K562 (cell line): ENCODE data around the gene CAPZA1. TPM values are rescaled to one million over a fixed set of nuclear protein-coding genes. Genes with fewer than 3 reads are reported as not detected.

Experiments used
- ATAC-seq: fragments of 200-7000 bp; cut with Tn5 transposase; 3 replicates; pipeline ENCODE4 v1.9.1; 2020; ENCODE audit warnings: moderate library complexity
- BruUV-seq: library from RNA; stranded (reverse); fragments of 400-500 nt; replicated peaks from 2 replicates; lab custom pipeline; 2021; lab: Mats Ljungman, UMichigan
- CTCF ChIA-PET: fragments of 300-600 bp; formaldehyde crosslinking; extraction: SDS; loops from one replicate; lab custom pipeline; 2021; ENCODE audit warnings: low intra/inter-chr PET ratio; lab: Yijun Ruan, JAX
- POLR2A ChIA-PET: fragments of 300-600, 350-650 bp; sonication (Branson Sonifier 250); formaldehyde crosslinking; extraction: SDS; loops from one replicate; lab custom pipeline; 2021; ENCODE audit warnings: antibody characterized with exemption, inconsistent platforms; lab: Yijun Ruan, JAX
- DNase-seq, 4 experiments: peaks; one replicate each; pipeline versions ENCODE4 v3.0.0 to v3.0.0-alpha.2; 2011 to 2018; ENCODE audit warnings: low spot score in 3 of 4, mixed read lengths in 3 of 4; ENCODE audit errors: extremely low read depth in 1 of 4
- FAIRE-seq: peaks from 2 replicates; lab custom pipeline; 2011; peaks lifted over from hg19 to GRCh38; lab: Jason Lieb, UNC
- H2AFZ ChIP-seq: 2 replicates; pipeline ENCODE4 v1.6.0; 2011; ENCODE audit warnings: low read depth, low read length, control low read depth, inconsistent platforms
- H3K27ac ChIP-seq: fragments of 200-600 bp; 3 replicates; pipeline ENCODE4 v1.8.0; 2011; ENCODE audit warnings: low read depth, mild to moderate bottlenecking, control low read depth, inconsistent platforms, low read length, moderate library complexity, mixed read lengths; ENCODE audit errors: extremely low read depth
- H3K27me3 ChIP-seq, 2 experiments: fragments of 300-600 bp in 1 of 2; 2 replicates in 1 of 2; 3 replicates in 1 of 2; pipeline versions ENCODE4 v1.6.0 to v1.8.0; 2011; ENCODE audit warnings: inconsistent platforms in 2 of 2, low read length in 2 of 2, mild to moderate bottlenecking in 1 of 2, mixed read lengths in 1 of 2, moderate library complexity in 1 of 2; ENCODE audit not compliant: control insufficient read depth in 2 of 2, insufficient read depth in 2 of 2
- H3K36me3 ChIP-seq: fragments of 300-600 bp; 3 replicates; pipeline ENCODE4 v1.8.0; 2011; ENCODE audit warnings: mild to moderate bottlenecking, low read length, inconsistent platforms; ENCODE audit not compliant: control insufficient read depth, insufficient read depth
- H3K4me1 ChIP-seq, 2 experiments: fragments of 200-600 bp in 1 of 2; replicated peaks in 1 of 2; 2 replicates in 1 of 2; 3 replicates in 1 of 2; pipeline versions ENCODE4 v1.5.1 to v1.8.0; 2011; ENCODE audit warnings: inconsistent platforms in 2 of 2, low read length in 2 of 2, mild to moderate bottlenecking in 1 of 2, mixed read lengths in 1 of 2, moderate library complexity in 1 of 2; ENCODE audit not compliant: control insufficient read depth in 2 of 2, insufficient read depth in 2 of 2
- H3K4me2 ChIP-seq: 2 replicates; pipeline ENCODE4 v1.6.1; 2011; ENCODE audit warnings: low read length, control low read depth, inconsistent platforms, mixed read lengths; ENCODE audit not compliant: insufficient read depth
- H3K4me3 ChIP-seq: fragments of 200-600 bp; sonication (generic), shearing (Covaris generic); 2 replicates; pipeline ENCODE4 v1.5.1; 2016; ENCODE audit warnings: control low read depth, inconsistent platforms
- H3K79me2 ChIP-seq: fragments of 200-600 bp; 3 replicates; pipeline ENCODE4 v1.8.0; 2011; ENCODE audit warnings: low read length, inconsistent platforms; ENCODE audit not compliant: control insufficient read depth, insufficient read depth
- H3K9ac ChIP-seq, 2 experiments: 2 replicates each; pipeline versions ENCODE4 v1.6.0 to v1.6.1; 2011; ENCODE audit warnings: low read depth in 2 of 2, low read length in 2 of 2, control low read depth in 1 of 2, inconsistent platforms in 1 of 2, mild to moderate bottlenecking in 1 of 2, mixed read lengths in 1 of 2; ENCODE audit not compliant: insufficient read depth in 1 of 2
- H3K9me1 ChIP-seq: one replicate; pipeline ENCODE4 v1.6.0; 2011; ENCODE audit warnings: inconsistent platforms, mild to moderate bottlenecking, low read length, moderate library complexity; ENCODE audit not compliant: control insufficient read depth, insufficient read depth
- H3K9me3 ChIP-seq: replicated peaks from 2 replicates; pipeline ENCODE4 v1.5.1; 2011; ENCODE audit warnings: low read depth, low read length, inconsistent platforms; ENCODE audit not compliant: control insufficient read depth, insufficient read depth
- H4K20me1 ChIP-seq: replicated peaks from 2 replicates; pipeline ENCODE4 v1.6.1; 2011; ENCODE audit warnings: low read length, inconsistent platforms, mixed read lengths; ENCODE audit not compliant: control insufficient read depth, insufficient read depth
- CEBPG ChIP-seq, 3 experiments: fragments of 200-800 bp in 1 of 3; sonication (Bioruptor generic) in 1 of 3; sonication (generic) in 1 of 3; formaldehyde crosslinking in 1 of 3; IDR thresholded peaks in 2 of 3; conservative IDR thresholded peaks in 1 of 3; 2 replicates each; pipeline versions ENCODE4 v1.6.1 to v1.8.0; 2016 to 2022; ENCODE audit warnings: missing compliant biosample characterization in 2 of 3, missing genetic modification characterization in 2 of 3, mild to moderate bottlenecking in 1 of 3, missing genetic modification reagents in 1 of 3
- HOXB6 ChIP-seq: fragments of 250-450 bp; sonication (Bioruptor Pico); IDR thresholded peaks from 2 replicates; pipeline ENCODE4 v1.5.1; 2022; ENCODE audit warnings: mild to moderate bottlenecking, borderline replicate concordance
- POLR2AphosphoS5 ChIP-seq: IDR thresholded peaks from 2 replicates; pipeline ENCODE4 v1.6.1; 2011; ENCODE audit warnings: mild to moderate bottlenecking, low read depth, low read length, moderate library complexity; ENCODE audit not compliant: control insufficient read depth, insufficient read depth
- PRPF4 ChIP-seq: fragments of 200-400 bp; formaldehyde crosslinking; IDR thresholded peaks from one replicate; pipeline ENCODE4 v1.6.1; 2017; ENCODE audit warnings: low read length, low read depth, mild to moderate bottlenecking; ENCODE audit not compliant: insufficient read depth, poor library complexity, severe bottlenecking
- RBBP5 ChIP-seq: fragments of 200-600 bp; sonication (generic); IDR thresholded peaks from 2 replicates; pipeline ENCODE4 v1.6.1; 2012; ENCODE audit warnings: borderline replicate concordance, mild to moderate bottlenecking, low read length, control low read depth, inconsistent platforms; ENCODE audit not compliant: insufficient read depth, poor library complexity, severe bottlenecking
- SMAD1 ChIP-seq: fragments of 150-350 bp; IDR thresholded peaks from 2 replicates; pipeline ENCODE4 v1.6.1; 2014; ENCODE audit warnings: low read length, low read depth; ENCODE audit not compliant: partially characterized antibody
- XRCC4 ChIP-seq: IDR thresholded peaks from one replicate; pipeline ENCODE4 v1.6.1; 2011; ENCODE audit not compliant: insufficient read depth, insufficient read length; ENCODE audit errors: extremely low read depth
- YBX1 ChIP-seq: fragments of 450-650 bp; IDR thresholded peaks from 2 replicates; pipeline ENCODE4 v1.7.1; 2016; ENCODE audit warnings: mild to moderate bottlenecking
- ZNF133 ChIP-seq: fragments of 250-450 bp; sonication (Bioruptor Pico); IDR thresholded peaks from 2 replicates; pipeline ENCODE4 v1.4.0; 2020; ENCODE audit warnings: mild to moderate bottlenecking
- ZNF589 ChIP-seq: fragments of 200-800 bp; sonication (Bioruptor generic); IDR thresholded peaks from 2 replicates; pipeline ENCODE4 v1.6.1; 2016; ENCODE audit warnings: low read depth, missing genetic modification characterization, missing compliant biosample characterization
- WGBS: fragments of 100-300 bp; shearing (Covaris generic); methylation state at CpG from one replicate; pipeline ENCODE4 v1.1.6; 2016; ENCODE audit warnings: low coverage, mixed read lengths; ENCODE audit not compliant: insufficient coverage; ENCODE audit errors: missing lambda C conversion rate; 5-methylcytosine and 5-hydroxymethylcytosine counted together
- in situ Hi-C: fragments of 300-500 bp; cut with MboI; formaldehyde crosslinking; loops from 4 replicates; pipeline ENCODE4 v1.15.0; 2018; ENCODE audit warnings: inconsistent platforms, mixed read lengths
- intact Hi-C: fragments of 100-400 bp; cut with micrococcal nuclease; formaldehyde crosslinking; loops from 2 replicates; pipeline ENCODE4 v1.14.2; 2022
- polyA plus RNA-seq, 8 experiments: library from polyadenylated mRNA; depleted of rRNA in 4 of 8; stranded (reverse) in 5 of 8; unstranded in 3 of 8; fragments of >200 nt; fragmentation: Nextera tagmentation in 2 of 8; fragmentation: Illumina TruSeq in 1 of 8; extraction: Ambion mirVana in 2 of 8; extraction: Trizol in 1 of 8; gene quantifications; 2 replicates each; pipeline versions ENCODE4 v1.2.1 to v1.2.3, GENCODE V29; 2011 to 2014; ENCODE audit warnings: inconsistent platforms in 1 of 8, missing spikeins in 1 of 8
- total RNA-seq, 7 experiments: library from RNA; depleted of rRNA in 6 of 7; stranded (reverse); fragments of >200 nt in 6 of 7; fragmentation: Illumina TruSeq in 2 of 7; extraction: Trizol in 2 of 7; gene quantifications; 2 replicates each; pipeline versions ENCODE4 v1.2.1 to v1.2.3, GENCODE V29; 2011 to 2021; ENCODE audit warnings: low replicate concordance in 1 of 7
- TF ChIP-seq, protein P1 (sequence below): fragments of 450-650 bp; formaldehyde crosslinking; IDR thresholded peaks from 2 replicates; pipeline ENCODE4 v1.4.0; 2020; ENCODE audit warnings: mild to moderate bottlenecking, mixed read lengths

Gene CAPZA1
- total and polyA plus RNA-seq, 9 of the 15 experiments (the other 6 are each of a cell fraction or from before 2014, with no cell fraction given): 237 to 1,020 (median 306) TPM

DNA sequence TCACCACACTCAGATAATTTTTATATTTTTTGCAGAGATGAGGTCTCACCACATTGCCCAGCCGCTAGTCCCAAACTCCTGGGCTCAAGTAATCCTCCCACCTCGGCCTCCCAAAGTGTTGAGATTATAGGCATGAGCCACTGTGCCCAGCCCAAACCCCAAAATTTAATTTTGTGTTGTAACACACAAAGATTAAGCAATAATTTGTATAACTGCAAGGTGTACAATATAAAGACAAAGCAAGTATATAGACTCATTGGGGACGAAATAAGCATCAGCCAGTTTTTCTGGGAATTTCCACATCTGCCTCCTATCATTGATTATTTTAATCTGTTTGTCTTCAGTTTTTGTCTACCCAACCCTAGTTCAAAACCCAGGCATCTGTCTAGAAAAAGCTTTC is 43.4 kb upstream of the CAPZA1 start:
- peaks cover 0 to 9% of the 10 kb centered on the region in 2 experiments; a peak in 3 of 5 replicates for H3K4me1 ChIP-seq

GRCh38 chr1:112579801-112580510 is 39.7 kb upstream of the CAPZA1 start:
- WGBS: 70% methylated on average over 5 of the region's 5 CpGs
- Histone ChIP-seq H3K27me3 (no peaks in the 10 kb centered on the region), H3K4me3 (no peak overlapping the region), H2AFZ (no peak overlapping the region), H4K20me1 (no peaks in the 10 kb centered on the region), H3K9me1 (no peaks in the 10 kb centered on the region), H3K79me2 (no peaks in the 10 kb centered on the region), H3K9ac (no peak overlapping the region), H3K4me2 (no peak overlapping the region), H3K4me1 (peaks cover 0 to 17% of the 10 kb centered on the region in 2 experiments; a peak in 3 of 5 replicates), H3K27ac (no peak overlapping the region), H3K9me3 (no peaks in the 10 kb centered on the region), H3K36me3 (peaks cover 18% of the 10 kb centered on the region; the same call in 1 of the 3 replicates)
- intact Hi-C loops (no loop called here), in situ Hi-C loops (no loop called here)
- DNase-seq (no peak), ATAC-seq (no peak), FAIRE-seq (no peak)
- POLR2A ChIA-PET: interaction anchor here (1.2 kb wide), 1 partner anchor 9 kb away, joined by 3 read pairs; no protein-coding TSS in a partner anchor
- CTCF ChIA-PET: no interaction called here
- TF ChIP-seq YBX1: no peak
- TF ChIP-seq RBBP5: no peak
- TF ChIP-seq POLR2AphosphoS5: no peak
- no peak for TF ChIP-seq ZNF133 (CRISPR knock-in tag)
- no peak for TF ChIP-seq SMAD1
- TF ChIP-seq XRCC4: no peak
- TF ChIP-seq PRPF4: no peak
- no peak for TF ChIP-seq HOXB6 (CRISPR knock-in tag)
- TF ChIP-seq, protein P1, sequence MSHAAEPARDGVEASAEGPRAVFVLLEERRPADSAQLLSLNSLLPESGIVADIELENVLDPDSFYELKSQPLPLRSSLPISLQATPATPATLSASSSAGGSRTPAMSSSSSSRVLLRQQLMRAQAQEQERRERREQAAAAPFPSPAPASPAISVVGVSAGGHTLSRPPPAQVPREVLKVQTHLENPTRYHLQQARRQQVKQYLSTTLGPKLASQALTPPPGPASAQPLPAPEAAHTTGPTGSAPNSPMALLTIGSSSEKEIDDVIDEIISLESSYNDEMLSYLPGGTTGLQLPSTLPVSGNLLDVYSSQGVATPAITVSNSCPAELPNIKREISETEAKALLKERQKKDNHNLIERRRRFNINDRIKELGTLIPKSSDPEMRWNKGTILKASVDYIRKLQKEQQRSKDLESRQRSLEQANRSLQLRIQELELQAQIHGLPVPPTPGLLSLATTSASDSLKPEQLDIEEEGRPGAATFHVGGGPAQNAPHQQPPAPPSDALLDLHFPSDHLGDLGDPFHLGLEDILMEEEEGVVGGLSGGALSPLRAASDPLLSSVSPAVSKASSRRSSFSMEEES (CRISPR knock-in tag): no peak
- BruUV-seq: no TSS peak

More for the DNA sequence above, 43.4 kb upstream of the CAPZA1 start:
- FAIRE-seq (no peak), ATAC-seq (no peak)
- intact Hi-C loops: no loop called here
- Histone ChIP-seq H3K79me2 (no peaks in the 10 kb centered on the region), H3K27me3 (no peaks in the 10 kb centered on the region), H3K36me3 (peaks cover 18% of the 10 kb centered on the region; the same call in 2 of the 3 replicates), H4K20me1 (no peaks in the 10 kb centered on the region), H3K4me3 (no peak overlapping the region), H3K9me1 (no peaks in the 10 kb centered on the region), H3K9me3 (no peaks in the 10 kb centered on the region), H3K4me2 (no peak overlapping the region)
- 86% methylated on average over 3 of the region's 3 CpGs for WGBS
- POLR2A ChIA-PET: interaction anchor here (0.8 to 1.9 kb wide), 2 partner anchors 14 to 1127 kb away, joined by 3 to 8 read pairs; partner anchors contain the start of gene WDR77
- CTCF ChIA-PET: no interaction called here
- TF ChIP-seq ZNF589 (CRISPR knock-in tag): no peak
- TF ChIP-seq CEBPG (CRISPR knock-in tag; IDR thresholded peaks at IDR 0.05): no peak
- TF ChIP-seq CEBPG (tag; conservative IDR thresholded peaks at IDR 0.05 in 1 of 2, IDR thresholded peaks at IDR 0.05 in 1 of 2): peak; percentile 57 to 58; a peak in 3 of 4 replicates
- TF ChIP-seq, all 486 proteins: peak for 1
- BruUV-seq: no TSS peak
- in situ Hi-C loops: no loop called here
- DNase-seq: no peak
- no peak overlapping the region for H3K9ac ChIP-seq
- no peak overlapping the region for H3K27ac ChIP-seq
- no peak overlapping the region for H2AFZ ChIP-seq
